Left kidney (tissue), 2 donors: Measurements from ENCODE around the gene ADAMTS17. TPM values are rescaled to one million over a fixed set of nuclear protein-coding genes. Genes with fewer than 3 reads are reported as not detected.
A peak's percentile ranks its signal among the peaks of the same experiment; 100 is the strongest.
"Not testable (repeated sequence)": the region's sequence is repeated elsewhere in the genome, so short reads cannot be mapped to it uniquely, and the experiment has no call there.

Source experiments
- DNase-seq: peaks from one replicate; pipeline ENCODE4 v3.0.0-alpha.2; 2013
- polyA plus RNA-seq: library from polyadenylated mRNA; unstranded; fragments of 120-200 nt; gene quantifications from one replicate; pipeline ENCODE4 v1.2.1, GENCODE V29; 2013; ENCODE audit not compliant: insufficient read length

The ADAMTS17 gene
- polyA plus RNA-seq, 1 donor = 2.3 TPM

DNA sequence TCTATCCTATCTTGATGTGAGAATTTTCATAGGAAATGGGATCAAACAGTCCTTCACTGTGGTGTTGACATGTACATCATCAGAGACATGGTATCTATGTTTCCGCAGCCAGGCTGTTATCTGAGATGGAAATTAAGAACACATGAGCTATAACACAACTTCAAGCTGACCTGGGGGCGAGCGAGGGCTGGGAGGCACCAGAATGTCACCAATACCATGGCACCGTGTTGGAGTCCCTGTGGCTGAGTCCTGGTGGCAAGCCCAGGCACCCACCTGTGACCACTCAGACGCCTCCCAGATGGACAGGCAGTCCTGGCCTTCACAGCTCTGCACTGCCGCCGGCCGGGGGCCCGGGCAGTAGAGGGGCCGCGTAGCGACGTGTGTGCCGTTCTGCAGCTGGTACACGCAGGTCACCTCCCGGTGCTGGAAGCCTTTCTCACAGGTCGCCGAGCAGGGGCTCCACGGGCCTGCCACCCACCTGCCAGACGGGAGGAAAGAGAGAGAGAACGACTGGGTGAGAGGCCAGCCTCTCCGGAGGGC lies 344.6 kb downstream of the ADAMTS17 start:
- DNase-seq = no peak

DNA sequence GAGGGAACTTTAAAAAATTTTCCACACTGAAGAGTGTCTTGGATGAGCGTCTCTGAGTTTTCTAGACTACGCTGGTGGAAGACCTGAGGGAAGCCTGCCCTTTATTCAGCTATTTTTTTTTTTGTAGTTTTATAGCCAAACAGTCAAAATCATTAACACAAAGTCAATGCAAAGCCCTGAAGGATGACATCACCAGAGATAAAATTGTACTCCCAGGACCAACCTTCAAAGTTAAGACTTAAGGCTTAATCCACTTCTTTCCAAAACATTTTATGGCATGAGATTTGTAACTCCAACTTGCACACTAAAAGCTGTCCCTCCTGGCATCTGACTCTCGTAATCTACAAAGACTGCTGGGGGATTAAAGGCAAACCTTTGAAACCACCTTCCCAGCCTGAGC lies 345.1 kb downstream of the ADAMTS17 start:
- no peak for DNase-seq

DNA sequence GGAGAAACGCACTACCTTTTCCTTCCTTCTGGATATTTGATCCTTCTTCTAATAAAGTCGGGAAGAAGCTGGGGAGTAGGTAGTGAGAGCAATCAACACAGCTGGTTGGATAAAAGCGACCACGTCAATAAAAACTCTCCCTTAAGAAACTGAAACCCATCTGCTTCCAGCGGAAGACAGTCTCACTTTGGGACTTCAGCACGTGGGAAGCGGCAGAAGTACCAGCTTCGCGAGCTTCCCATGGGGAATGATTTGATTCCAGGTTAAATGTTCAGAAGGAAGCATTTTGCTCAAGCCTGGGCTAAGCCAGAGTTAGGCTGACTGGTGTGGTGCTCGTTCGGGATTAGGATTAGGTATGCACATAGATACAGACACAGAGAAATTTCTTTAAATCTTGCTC lies 346.2 kb downstream of the ADAMTS17 start:
- DNase-seq = no peak

DNA sequence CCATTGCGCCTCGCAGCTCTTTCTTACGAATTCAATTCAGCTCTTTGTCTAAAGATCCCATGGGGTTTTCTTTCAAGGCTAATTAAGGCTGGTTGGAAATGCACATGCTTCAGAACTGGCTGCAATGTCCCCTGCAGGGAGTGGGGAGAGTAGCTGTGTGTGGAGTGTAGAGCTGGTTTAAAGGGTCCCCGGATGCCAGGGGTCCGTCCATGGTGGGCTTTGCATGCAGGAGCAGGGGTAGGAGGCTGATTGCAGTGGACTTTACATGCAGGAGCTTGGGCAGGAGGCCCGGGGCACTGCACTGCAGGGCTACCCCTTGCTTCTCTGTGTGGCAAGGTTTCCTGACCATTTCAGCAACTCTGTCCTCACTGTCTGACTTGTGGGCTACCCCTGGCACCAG lies 346.9 kb downstream of the ADAMTS17 start:
- DNase-seq = no peak

DNA sequence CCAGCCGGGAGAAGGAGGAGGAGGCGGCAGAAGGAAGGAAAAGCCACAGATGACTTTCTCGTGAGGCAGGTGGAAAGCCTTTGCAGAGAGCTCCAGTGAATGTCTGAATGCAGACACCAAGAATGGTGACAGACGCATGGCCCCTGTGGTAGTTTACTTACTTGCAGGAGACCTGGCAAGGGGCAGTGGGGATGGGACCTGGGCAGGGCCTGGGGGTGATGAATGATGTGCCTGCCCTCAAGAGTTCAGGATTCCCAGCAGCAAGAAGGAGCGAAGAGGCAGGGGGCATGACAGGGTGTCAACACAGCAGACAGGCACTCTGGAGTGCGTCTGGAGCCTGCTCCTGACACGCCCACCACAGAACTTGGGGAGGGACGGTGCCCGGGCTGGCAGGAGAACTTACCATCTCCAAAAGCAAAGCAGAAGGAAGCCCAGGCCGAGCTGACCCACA lies 348.1 kb downstream of the ADAMTS17 start:
- no peak for DNase-seq

DNA sequence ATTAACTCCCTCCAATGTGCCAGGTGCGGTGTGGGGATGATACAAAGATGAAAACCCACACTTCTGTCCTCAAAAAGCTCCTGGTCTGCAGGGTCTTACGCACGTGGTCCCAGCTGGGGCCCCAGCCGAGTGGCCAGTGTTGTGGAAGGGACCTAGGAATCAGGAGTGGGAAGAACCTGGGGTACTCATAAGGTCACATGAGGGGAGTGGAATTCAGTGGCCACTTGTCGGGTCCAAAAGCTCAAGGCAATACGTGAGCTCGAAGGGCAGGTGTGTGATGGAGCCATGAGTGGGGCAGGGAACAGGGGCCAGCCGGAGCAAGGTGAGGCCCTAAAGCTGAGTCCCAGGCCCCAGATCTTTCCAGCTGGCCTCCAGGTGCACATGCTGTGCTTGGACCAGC lies 348.5 kb downstream of the ADAMTS17 start:
- no peak for DNase-seq

DNA sequence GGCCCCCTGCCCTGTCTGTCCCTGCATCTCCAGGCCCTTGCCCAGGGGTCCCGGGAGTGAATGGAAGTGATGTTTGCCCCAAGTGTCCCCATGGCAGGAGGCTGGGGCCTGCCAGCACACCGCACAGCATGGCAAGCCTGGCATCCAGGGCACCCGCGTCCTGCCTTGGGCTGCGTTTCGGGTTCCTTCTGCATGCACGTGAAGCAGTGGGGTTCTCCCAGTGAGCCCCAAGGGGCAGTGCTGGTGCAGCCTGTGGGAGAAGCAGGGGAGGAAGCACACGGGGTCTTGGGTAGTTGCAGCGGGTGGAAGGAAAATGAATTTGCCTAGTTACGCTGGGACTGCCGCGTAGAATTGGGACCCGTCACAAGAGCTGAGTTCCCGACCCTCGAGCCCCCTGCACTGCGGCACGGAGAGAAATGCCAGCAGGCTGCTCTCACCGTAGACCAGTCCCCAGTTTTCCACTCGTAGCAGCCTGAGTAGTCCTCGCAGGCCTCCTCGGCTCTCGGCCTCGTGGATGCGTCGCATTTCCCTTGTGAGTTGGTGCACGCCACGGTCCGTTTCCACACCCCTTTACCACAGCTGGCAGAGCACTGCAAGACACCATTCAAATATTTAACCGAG lies 349.1 kb downstream of the ADAMTS17 start:
- no peak for DNase-seq

DNA sequence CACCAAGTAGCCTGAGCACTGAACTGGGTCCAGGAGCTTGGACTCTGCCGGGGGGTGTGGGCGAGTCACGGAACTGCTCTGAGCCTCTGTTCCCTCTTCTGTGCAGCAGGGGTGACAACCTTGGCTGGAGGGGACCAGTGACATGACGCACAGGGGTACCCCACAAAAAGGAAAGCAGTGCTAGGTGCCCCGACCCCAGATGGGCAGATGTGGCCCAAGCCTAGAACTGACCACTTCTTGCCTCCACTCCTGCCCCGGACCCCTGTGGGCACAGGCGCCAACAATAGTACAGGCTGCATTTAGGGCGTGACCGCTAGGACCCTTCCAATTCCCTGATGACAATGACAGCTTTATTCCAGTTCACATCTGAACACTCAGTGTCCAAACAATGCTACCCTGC lies 352.7 kb downstream of the ADAMTS17 start:
- DNase-seq = no peak

DNA sequence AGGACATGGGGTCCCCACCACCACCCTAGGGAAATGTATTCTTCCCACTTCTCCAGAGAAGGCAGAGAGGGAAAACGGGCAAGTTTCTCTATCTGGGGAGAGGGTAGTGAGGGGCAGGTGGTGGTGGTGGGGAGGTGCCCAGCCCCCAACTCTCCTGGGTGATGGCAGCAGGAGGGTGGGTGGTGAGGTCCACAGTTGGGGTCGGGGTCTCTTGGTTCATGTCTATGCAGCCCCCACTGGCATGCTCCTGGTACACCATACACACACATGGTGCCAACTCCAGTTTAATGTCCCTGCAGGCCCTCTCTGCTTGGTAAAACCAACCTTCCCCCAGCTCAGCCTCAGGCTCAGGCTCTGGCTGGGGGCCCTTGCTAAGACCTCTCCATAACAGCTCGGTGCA lies 354.1 kb downstream of the ADAMTS17 start:
- no peak for DNase-seq

DNA sequence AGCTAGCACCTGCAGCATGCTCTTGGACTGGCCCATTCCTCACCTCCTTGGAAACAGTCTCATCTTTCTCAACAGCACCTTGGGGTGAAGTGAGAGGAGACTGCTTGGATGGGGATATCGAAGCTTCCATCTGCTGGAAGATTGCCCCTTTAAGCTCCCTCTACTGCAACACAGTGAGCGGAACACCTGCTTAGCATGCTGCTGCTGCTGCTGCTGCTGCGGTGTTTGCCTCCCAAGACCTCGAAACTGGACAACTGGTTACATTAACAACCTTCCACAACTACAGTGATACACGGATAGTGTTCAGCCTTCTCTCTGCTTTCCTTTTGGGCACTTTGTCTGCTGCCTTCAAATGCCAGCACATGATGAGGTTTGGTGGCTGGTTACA lies 354.7 kb downstream of the ADAMTS17 start:
- DNase-seq = no peak

DNA sequence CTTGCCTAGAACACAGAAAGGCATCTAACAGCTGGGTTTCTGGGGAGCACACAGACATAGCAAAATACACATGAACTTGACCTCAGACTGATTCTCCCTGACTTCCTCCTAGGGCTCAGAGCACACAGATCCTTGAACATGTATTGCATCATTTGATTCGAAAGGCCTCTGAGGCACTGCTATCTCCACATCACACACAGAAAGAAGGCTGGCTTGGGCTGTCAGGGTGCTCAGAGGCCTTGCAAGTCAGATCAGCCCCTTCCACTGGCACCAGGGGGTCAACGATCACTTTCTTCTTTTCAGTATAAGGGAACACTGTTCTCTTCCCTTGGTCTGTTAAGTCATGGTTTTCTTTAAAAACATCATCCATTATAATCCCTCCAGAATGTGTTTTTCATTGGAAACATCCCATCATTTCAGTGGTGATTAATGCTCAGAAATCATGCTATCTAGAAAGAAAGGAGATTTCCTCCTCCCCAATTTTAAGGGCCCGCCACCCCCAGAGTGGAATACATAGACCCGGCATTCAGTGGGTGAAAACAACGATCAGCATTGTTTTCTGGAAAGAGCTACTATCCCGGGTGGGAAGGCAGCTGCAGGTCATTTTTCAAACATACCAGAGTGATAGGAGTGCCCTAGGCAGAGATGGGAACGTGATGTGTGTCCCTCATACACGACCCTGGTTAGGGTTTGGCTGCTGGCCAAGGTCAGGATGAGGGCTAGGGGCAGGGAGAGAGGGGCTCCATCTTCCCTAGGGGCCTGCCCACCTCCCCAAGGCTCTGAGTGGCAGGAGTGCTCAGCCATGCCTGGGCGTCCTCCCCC lies 355.3 kb downstream of the ADAMTS17 start:
- no peak for DNase-seq

DNA sequence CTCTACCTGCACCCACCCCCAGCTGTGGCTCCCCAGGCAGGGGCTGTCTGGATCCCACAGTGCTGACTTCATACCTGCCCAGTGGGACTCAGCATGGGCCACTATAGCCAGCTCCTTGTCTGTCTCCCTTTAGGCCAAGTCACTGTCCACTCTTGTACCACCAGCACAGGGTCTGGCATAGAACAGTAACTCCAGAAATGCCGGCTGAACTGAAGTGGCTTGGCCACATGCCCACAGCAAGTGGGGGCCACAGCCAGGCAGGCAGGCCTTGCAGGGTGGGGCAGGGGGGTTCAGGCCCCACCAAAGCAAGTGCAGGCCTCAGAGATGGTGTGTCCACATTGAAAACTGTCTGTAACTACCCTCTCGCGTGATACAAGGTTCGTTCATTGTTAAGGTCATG lies 355.9 kb downstream of the ADAMTS17 start:
- no peak for DNase-seq

DNA sequence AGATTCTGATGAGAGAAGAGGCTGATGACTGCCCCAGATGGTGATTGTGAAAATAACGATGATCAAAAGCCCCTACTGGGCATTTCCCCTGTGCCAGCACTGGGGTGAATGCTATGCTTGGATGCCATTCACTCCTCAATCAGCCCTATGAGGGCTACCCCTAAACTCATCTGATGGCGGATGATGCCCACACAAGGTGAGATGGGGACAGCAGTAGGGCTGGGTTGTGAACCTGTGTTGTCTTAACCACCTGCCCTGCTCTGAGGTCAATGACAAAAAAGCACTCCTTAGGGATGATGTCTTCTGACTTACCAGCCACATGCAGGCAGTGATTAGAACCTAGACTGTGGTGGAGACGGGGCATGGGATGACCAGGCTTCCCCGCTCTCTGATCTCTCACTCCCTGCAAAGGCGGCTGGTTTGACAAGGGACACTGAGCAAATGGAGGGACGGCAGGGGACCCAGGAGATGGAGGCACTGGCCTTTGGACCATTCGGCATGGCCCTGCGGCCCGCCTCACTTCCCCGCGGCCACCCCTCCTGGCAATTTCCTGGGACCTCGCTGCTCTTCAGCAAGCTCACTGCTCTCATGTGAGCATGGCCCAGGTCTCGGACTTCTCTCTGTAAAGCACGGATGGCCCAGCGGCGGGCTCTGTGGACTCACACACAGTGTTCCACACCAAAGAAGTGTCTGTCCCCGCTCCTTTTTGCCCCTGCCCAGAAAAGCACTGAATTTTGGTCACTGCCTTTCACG lies 357.1 kb downstream of the ADAMTS17 start:
- DNase-seq = no peak

DNA sequence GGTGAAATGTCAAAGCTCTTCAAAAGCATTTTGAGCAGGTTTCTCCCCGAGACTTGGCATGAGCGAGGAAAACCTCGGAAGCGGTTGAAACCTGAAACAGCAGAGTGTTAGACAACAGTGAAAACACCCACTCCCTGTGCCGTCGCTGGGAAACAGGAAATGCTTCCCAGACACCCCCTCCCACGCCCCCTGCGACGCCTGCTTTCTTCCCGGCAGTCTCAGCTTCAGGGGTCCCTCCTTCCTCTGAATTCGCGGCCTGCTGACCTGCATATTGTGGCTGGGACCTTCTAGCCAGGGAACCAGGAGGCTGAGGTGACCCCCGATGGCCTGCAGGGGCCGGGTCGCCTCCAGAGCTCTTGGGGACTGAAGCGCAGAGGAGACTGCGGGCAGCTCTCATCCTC lies 357.9 kb downstream of the ADAMTS17 start:
- no peak for DNase-seq

DNA sequence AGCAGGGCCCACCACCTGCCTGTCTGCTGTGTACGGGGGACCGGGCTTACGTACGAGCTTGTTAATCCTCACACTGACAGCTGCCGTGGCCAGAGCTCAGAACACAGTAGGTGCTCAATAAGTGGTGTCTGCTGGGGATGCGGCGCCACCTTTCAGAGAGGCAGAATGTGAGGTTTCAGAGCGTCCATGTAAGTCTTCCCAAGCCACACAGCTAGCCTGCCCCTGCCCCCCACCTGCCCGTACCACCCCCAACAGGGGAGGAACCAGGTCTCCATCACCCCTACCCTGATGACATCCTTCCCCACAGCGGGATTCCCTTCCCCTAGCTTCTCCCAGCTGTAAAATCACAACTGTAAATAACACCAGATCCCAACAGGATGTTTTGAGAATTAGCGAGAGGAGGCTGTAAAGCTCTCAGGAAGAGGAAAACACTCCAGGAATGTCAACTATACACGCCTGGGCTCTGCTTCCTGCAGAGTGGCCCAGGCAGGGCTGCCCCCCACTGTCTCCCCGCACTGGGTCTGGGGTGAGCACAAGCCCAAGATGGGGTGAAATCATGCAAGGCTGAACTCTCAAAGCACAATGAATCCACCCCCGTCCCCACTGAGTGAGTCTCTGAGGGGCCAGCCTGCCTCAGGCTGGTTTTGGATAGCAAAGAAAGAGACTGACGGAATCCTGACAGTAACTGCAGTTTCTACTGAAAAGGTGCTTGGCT lies 358.4 kb downstream of the ADAMTS17 start:
- DNase-seq = peak; percentile 53

DNA sequence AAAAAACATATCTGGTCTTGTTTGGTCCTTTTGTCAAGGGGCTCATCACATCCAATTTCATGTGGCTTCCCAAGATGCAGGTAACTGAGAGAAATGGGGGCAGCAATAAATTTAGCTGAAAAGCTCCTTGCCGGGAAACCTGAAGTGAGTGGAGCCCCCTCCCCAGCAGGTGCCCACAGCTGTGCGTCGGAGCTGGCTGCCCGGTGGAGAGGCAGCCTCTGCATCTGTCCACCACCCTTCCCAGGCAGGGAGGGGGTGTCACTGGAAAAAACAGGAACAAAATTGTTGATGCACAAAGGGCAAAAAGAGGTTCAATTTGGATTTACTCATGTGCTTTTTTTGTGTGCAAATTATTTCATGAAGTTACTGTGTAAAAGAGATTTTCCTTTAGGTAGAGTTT lies 359.1 kb downstream of the ADAMTS17 start:
- no peak for DNase-seq

DNA sequence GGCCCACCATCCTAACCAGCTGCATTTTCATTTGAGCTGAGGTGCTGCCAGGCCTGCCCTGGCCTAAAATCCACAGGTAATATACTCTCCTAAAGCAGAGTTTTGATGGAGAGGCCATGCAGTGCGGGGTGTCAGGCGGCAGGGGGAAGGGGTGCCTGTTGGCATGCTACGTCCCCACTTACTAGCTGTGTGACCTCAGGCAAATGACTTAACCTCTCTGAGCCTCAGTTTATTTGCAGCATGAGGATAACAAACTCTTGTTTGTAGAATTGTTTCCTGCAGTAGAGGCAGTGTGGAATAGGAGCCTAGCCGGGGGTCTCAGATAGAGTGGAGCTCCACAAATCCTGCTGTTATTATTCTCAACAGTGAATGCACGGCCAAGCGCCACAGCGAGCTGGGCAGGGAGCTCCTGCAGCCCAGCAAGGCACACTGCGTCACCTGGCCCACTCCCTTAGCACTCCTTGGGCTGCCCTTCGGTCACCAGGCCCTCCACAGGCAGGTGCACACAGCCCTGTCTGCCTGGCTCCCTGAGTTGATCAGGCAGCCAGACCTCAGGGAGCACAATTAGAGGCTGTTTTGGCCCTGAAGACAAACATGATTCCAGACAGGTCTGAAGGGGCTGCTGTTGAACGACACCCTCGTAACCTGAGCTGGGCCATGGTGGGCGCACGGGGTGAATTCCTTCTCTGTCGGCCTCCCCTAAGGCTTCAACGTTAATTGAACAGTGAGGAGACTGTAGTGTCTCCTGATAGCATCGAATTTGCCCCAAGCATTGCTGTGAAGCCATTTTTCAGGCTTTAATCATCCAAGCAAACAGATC lies 359.7 kb downstream of the ADAMTS17 start:
- DNase-seq = no peak

DNA sequence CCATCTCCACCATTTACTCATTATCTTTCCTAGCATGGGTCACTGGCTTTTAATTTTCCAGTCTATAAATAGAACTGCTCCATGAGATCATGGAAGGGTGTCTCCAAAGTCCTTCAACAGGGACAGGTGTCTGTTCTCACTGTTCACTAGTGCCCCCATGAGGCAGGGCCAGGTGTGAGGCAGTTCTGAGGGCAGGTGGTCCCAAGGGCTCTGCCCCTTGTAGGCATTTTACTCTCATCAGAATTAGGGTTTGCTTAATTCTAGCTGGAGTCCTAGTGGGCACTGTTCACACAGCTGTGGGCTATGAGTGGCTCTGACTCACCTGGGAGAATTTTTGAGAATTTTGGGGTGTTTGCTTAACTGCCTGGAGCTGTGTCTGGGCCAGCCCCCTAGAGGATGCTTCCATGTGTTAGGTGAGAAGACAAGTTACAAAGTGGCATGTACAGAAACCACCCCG lies 360.6 kb downstream of the ADAMTS17 start:
- DNase-seq = no peak

DNA sequence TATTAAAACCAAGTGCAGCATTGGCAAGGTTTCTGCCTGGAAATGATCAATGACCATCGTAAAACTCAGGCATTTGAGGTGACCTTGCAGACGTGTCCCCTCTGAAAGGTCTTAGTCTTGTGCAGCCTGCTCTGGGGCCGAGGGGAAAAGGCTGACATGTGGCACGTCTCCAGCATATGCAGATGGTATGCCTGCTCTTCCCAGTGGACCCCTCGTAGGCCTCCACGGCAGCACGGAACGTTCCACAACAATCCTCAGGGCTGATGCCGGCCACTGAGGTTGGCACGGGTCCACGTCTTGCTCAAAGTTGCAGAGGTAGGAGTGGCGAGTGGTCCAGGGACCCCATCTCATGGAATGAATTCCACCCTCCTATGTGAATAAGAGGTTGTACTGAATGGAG lies 361.0 kb downstream of the ADAMTS17 start:
- no peak for DNase-seq

DNA sequence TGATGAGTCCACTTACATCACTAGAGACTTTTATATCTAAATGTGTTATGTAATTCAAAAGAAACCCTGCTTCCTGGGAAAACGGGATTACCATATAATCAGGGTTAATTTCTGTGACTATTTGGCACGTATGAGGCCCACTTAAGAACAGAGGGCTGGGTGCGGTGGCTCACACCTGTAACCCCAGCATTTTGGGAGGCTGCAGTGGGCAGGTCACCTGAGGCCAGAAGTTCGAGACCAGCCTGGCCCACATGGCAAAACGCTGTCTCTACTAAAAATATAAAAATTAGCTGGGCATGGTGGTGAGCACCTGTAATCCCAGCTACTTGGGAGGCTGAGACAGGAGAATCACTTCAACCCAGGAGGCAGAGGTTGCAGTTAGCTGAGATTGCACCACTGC lies 361.9 kb downstream of the ADAMTS17 start:
- DNase-seq = not testable (repeated sequence)

DNA sequence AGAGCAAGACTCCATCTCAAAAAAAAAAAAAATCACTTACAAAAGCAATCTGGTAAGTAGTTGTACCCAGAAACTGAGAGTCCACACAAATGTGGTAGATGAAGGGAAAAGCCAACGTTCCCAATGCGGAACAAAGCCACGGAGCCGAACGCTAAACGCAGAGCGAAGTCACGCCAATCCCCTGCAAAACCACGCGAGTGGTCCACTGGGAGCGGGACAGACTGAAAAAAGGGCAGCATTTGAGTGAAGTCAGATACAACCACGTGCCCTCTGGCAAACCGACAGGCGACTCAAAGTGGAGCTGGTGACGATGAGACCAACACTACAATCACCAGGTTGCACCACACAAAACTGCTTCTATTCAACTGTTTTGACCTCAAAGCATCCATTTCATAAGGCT lies 362.4 kb downstream of the ADAMTS17 start:
- no peak for DNase-seq
